Sigmoid colon (tissue), 4 donors: Measurements from ENCODE around the gene ATF4.

Experiments
- CTCF ChIP-seq, 4 experiments: fragments of 450-650 bp in 3 of 4; fragments of 200-600 bp in 1 of 4; IDR thresholded peaks; one replicate each; pipeline ENCODE4 v1.5.1; 2016 to 2019; ENCODE audit warnings: antibody characterized with exemption in 4 of 4, mild to moderate bottlenecking in 3 of 4, moderate library complexity in 2 of 4
- POLR2A ChIP-seq, 2 donors: fragments of 450-650 bp; IDR thresholded peaks; one replicate each; pipeline ENCODE4 v1.6.1; 2016; ENCODE audit warnings: antibody characterized with exemption in 2 of 2, mild to moderate bottlenecking in 2 of 2, moderate library complexity in 2 of 2
- POLR2AphosphoS5 ChIP-seq, 4 donors: sonication (generic); formaldehyde crosslinking; IDR thresholded peaks; one replicate each; pipeline ENCODE4 v1.6.1; 2017; ENCODE audit warnings: antibody characterized with exemption in 4 of 4

GRCh38 chr22:39553429-39553828 is 33.1 kb downstream of the ATF4 start:
- TF ChIP-seq POLR2AphosphoS5 (IDR thresholded peaks at IDR 0.05) (no peak), POLR2A (IDR thresholded peaks at IDR 0.05) (no peak), CTCF (IDR thresholded peaks at IDR 0.05) (no peak)
